IMR-90 (cell line): Measurements from ENCODE around the gene SELENOM. TPM values are rescaled to one million over a fixed set of nuclear protein-coding genes. Genes with fewer than 3 reads are reported as not detected.

ENCODE experiments used
- ATAC-seq: fragments of 200-7000 bp; cut with Tn5 transposase; 2 replicates; pipeline ENCODE4 v1.9.1; 2020; ENCODE audit warnings: low read depth, mild to moderate bottlenecking, moderate library complexity
- BruUV-seq: library from RNA; stranded (reverse); fragments of 400-500 nt; replicated peaks from 2 replicates; lab custom pipeline; 2021; lab: Mats Ljungman, UMichigan
- CTCF ChIA-PET: fragments of 300-600 bp; formaldehyde crosslinking; extraction: SDS; loops from one replicate; lab custom pipeline; 2021; ENCODE audit warnings: antibody characterized with exemption; lab: Yijun Ruan, JAX
- POLR2A ChIA-PET: fragments of 300-600 bp; sonication (Branson Sonifier 250); formaldehyde crosslinking; loops from one replicate; lab custom pipeline; 2022; ENCODE audit warnings: antibody characterized with exemption; ENCODE audit not compliant: unreplicated experiment; lab: Charles Lee
- DNase-seq: peaks from one replicate; pipeline ENCODE4 v3.0.0; 2013
- H2AFZ ChIP-seq: replicated peaks from 2 replicates; pipeline ENCODE3; 2013; ENCODE audit warnings: low read length, mild to moderate bottlenecking; ENCODE audit not compliant: poor library complexity
- H2AK5ac ChIP-seq: 2 replicates; pipeline ENCODE4 v1.6.1; 2013; ENCODE audit warnings: low read depth, low read length, inconsistent platforms
- H2AK9ac ChIP-seq: replicated peaks from 2 replicates; pipeline ENCODE3; 2013; ENCODE audit warnings: mild to moderate bottlenecking, low read depth, low read length, moderate library complexity; ENCODE audit not compliant: poor library complexity
- H2BK120ac ChIP-seq: 2 replicates; pipeline ENCODE4 v1.6.1; 2013; ENCODE audit warnings: low read depth, low read length, inconsistent platforms
- H2BK15ac ChIP-seq: 3 replicates; pipeline ENCODE4 v1.6.1; 2013; ENCODE audit warnings: low read depth, low read length, inconsistent platforms
- H2BK20ac ChIP-seq: 2 replicates; pipeline ENCODE4 v1.6.1; 2013; ENCODE audit warnings: low read depth, mild to moderate bottlenecking, inconsistent platforms, low read length, moderate library complexity
- H2BK5ac ChIP-seq: 2 replicates; pipeline ENCODE4 v1.6.1; 2013; ENCODE audit warnings: mild to moderate bottlenecking, low read depth, low read length, inconsistent platforms; ENCODE audit not compliant: poor library complexity, severe bottlenecking
- H3K14ac ChIP-seq: replicated peaks from 2 replicates; pipeline ENCODE4 v1.6.1; 2013; ENCODE audit warnings: low read depth, low read length, inconsistent platforms
- H3K18ac ChIP-seq: 2 replicates; pipeline ENCODE4 v1.6.1; 2013; ENCODE audit warnings: low read depth, low read length, control low read depth
- H3K23ac ChIP-seq: 2 replicates; pipeline ENCODE4 v1.6.1; 2013; ENCODE audit warnings: low read depth, low read length, inconsistent platforms
- H3K27ac ChIP-seq: 2 replicates; pipeline ENCODE4 v1.5.1; 2013; ENCODE audit warnings: mild to moderate bottlenecking, control low read depth, low read length; ENCODE audit not compliant: insufficient read depth
- H3K27me3 ChIP-seq: 2 replicates; pipeline ENCODE4 v1.6.1; 2013; ENCODE audit warnings: low read length; ENCODE audit not compliant: control insufficient read depth, insufficient read depth
- H3K36me3 ChIP-seq: 2 replicates; pipeline ENCODE4 v1.6.1; 2013; ENCODE audit warnings: low read length, mixed read lengths; ENCODE audit not compliant: control insufficient read depth, insufficient read depth
- H3K4ac ChIP-seq: 2 replicates; pipeline ENCODE4 v1.6.1; 2013; ENCODE audit warnings: low read depth, low read length, inconsistent platforms
- H3K4me1 ChIP-seq: 2 replicates; pipeline ENCODE4 v1.6.1; 2013; ENCODE audit warnings: low read length, mixed read lengths; ENCODE audit not compliant: control insufficient read depth, insufficient read depth
- H3K4me2 ChIP-seq: 2 replicates; pipeline ENCODE4 v1.6.1; 2013; ENCODE audit warnings: low read depth, mild to moderate bottlenecking, control low read depth, low read length, moderate library complexity
- H3K4me3 ChIP-seq: 2 replicates; pipeline ENCODE4 v1.5.1; 2013; ENCODE audit warnings: low read depth, mild to moderate bottlenecking, control low read depth, low read length, moderate library complexity; ENCODE audit not compliant: insufficient read depth
- H3K56ac ChIP-seq: 2 replicates; pipeline ENCODE4 v1.6.1; 2013; ENCODE audit warnings: low read length, inconsistent platforms; ENCODE audit not compliant: insufficient read depth; ENCODE audit errors: extremely low read depth
- H3K79me1 ChIP-seq, 2 experiments: 2 replicates each; pipeline ENCODE4 v1.6.1; 2013; ENCODE audit warnings: low read length in 2 of 2, inconsistent platforms in 1 of 2, low read depth in 1 of 2
- H3K9ac ChIP-seq: 2 replicates; pipeline ENCODE4 v1.6.1; 2013; ENCODE audit warnings: low read depth, low read length, control low read depth
- H3K9me1 ChIP-seq: 2 replicates; pipeline ENCODE4 v1.6.1; 2013; ENCODE audit warnings: low read length, inconsistent platforms; ENCODE audit not compliant: insufficient read depth
- H3K9me3 ChIP-seq: 2 replicates; pipeline ENCODE4 v1.6.1; 2013; ENCODE audit warnings: low read length; ENCODE audit not compliant: control insufficient read depth, insufficient read depth
- H4K20me1 ChIP-seq: 2 replicates; pipeline ENCODE4 v1.6.1; 2013; ENCODE audit warnings: low read length, inconsistent platforms; ENCODE audit not compliant: insufficient read depth
- H4K5ac ChIP-seq: 2 replicates; pipeline ENCODE4 v1.6.1; 2013; ENCODE audit warnings: mild to moderate bottlenecking, low read depth, low read length, control low read depth
- H4K8ac ChIP-seq, 2 experiments: 2 replicates each; pipeline ENCODE4 v1.6.1; 2013; ENCODE audit warnings: low read depth in 2 of 2, low read length in 2 of 2, control low read depth in 1 of 2, inconsistent platforms in 1 of 2
- H4K91ac ChIP-seq: 2 replicates; pipeline ENCODE4 v1.6.1; 2013; ENCODE audit warnings: low read depth, low read length, inconsistent platforms; ENCODE audit not compliant: insufficient read depth
- CHD1 ChIP-seq: IDR thresholded peaks from 2 replicates; pipeline ENCODE4 v1.6.1; 2012; ENCODE audit warnings: low read depth, low read length, improper control_type of control experiment
- RCOR1 ChIP-seq: IDR thresholded peaks from 2 replicates; pipeline ENCODE4 v1.6.1; 2012; ENCODE audit warnings: mild to moderate bottlenecking, low read length, improper control_type of control experiment; ENCODE audit not compliant: insufficient replicate concordance
- WGBS, 2 experiments: methylation state at CpG; one replicate each; pipeline versions ENCODE4 v1.1.5 to v1.1.7; 2013; ENCODE audit warnings: missing lambda C conversion rate in 2 of 2; ENCODE audit not compliant: insufficient read length in 1 of 2; ENCODE audit errors: extremely low coverage in 2 of 2; 5-methylcytosine and 5-hydroxymethylcytosine counted together
- dilution Hi-C: fragments of 300-500 bp; cut with HindIII; formaldehyde crosslinking; loops from one replicate; pipeline ENCODE4 v1.14.3; 2018; ENCODE audit warnings: low sequenced_read_pairs; ENCODE audit not compliant: unreplicated experiment
- in situ Hi-C: fragments of 300-500 bp; cut with MboI; formaldehyde crosslinking; loops from 3 replicates; pipeline ENCODE4 v1.14.3; 2019; ENCODE audit warnings: low sequenced_read_pairs, inconsistent platforms, mixed read lengths
- intact Hi-C: fragments of 100-400 bp; cut with micrococcal nuclease; formaldehyde crosslinking; loops from 2 replicates; pipeline ENCODE4 v1.10.0; 2022
- polyA plus RNA-seq, 3 experiments: library from polyadenylated mRNA; depleted of rRNA; stranded (reverse); fragments of >200 nt; gene quantifications; 2 replicates each; pipeline ENCODE4 v1.2.3, GENCODE V29; 2012; ENCODE audit warnings: low replicate concordance in 1 of 3
- total RNA-seq: library from RNA; depleted of rRNA; stranded (reverse); fragments of >200 nt; gene quantifications from 2 replicates; pipeline ENCODE4 v1.2.3, GENCODE V29; 2012
- TF ChIP-seq, protein P1 (sequence below): fragments of 150-350 bp; IDR thresholded peaks from 2 replicates; pipeline ENCODE4 v1.6.1; 2016; ENCODE audit warnings: low read depth, mild to moderate bottlenecking, low read length, moderate library complexity, borderline replicate concordance

Gene SELENOM
- total and polyA plus RNA-seq, 2 of the 4 experiments (the other 2 are of a cell fraction) = 46.2 to 270 TPM

DNA sequence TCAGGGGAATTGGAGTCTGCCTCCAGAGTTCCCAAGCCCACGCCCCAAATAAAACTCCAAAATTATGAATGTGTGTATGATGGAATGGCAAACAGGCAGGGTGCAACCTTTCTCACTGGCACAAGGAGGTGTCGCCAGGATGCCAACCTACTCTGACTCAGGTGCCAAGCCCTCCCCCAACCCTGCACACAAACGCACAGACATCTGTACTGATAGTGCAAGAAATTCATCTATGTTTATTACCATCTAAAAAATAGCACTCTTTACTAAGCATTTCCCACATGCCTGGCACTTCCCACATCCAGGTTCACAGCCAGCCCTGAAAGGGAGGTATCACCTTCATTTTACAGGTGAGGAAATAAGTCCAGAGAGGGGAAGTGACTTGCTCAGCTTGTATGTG is 31.7 kb upstream of the SELENOM start:
- intact Hi-C loops = no loop called here
- no peak overlapping the region for H2AFZ ChIP-seq
- H2AK5ac ChIP-seq = no peak overlapping the region
- H3K18ac ChIP-seq = no peak overlapping the region
- no peak overlapping the region for H3K14ac ChIP-seq
- H3K4me3 ChIP-seq = no peak overlapping the region
- H3K27ac ChIP-seq = no peak overlapping the region
- ChIA-PET POLR2A (no interaction called here), CTCF (no interaction called here)
- no peak overlapping the region for H4K91ac ChIP-seq
- H2AK9ac ChIP-seq = no peak overlapping the region
- H4K5ac ChIP-seq = no peak overlapping the region
- ATAC-seq = no peak
- H3K4ac ChIP-seq = no peak overlapping the region
- no peak overlapping the region for H2BK20ac ChIP-seq
- H3K4me2 ChIP-seq = no peak overlapping the region
- WGBS, 2 experiments = no CpG with 5 or more reads among the region's 3 CpGs
- H4K20me1 ChIP-seq = no peaks in the 10 kb centered on the region
- H3K9me3 ChIP-seq = no peaks in the 10 kb centered on the region
- H3K79me1 ChIP-seq = no peaks in the 10 kb centered on the region
- H4K8ac ChIP-seq = no peak overlapping the region
- no peak for DNase-seq
- no peak overlapping the region for H3K56ac ChIP-seq
- no peaks in the 10 kb centered on the region for H3K4me1 ChIP-seq
- H2BK120ac ChIP-seq = no peak overlapping the region
- H3K36me3 ChIP-seq = no peaks in the 10 kb centered on the region
- no peak overlapping the region for H3K9ac ChIP-seq
- no peak overlapping the region for H2BK5ac ChIP-seq
- TF ChIP-seq, protein P1, sequence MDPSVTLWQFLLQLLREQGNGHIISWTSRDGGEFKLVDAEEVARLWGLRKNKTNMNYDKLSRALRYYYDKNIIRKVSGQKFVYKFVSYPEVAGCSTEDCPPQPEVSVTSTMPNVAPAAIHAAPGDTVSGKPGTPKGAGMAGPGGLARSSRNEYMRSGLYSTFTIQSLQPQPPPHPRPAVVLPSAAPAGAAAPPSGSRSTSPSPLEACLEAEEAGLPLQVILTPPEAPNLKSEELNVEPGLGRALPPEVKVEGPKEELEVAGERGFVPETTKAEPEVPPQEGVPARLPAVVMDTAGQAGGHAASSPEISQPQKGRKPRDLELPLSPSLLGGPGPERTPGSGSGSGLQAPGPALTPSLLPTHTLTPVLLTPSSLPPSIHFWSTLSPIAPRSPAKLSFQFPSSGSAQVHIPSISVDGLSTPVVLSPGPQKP = no peak
- no peak for TF ChIP-seq CHD1
- TF ChIP-seq RCOR1 = no peak
- dilution Hi-C loops = no loop called here
- in situ Hi-C loops = no loop called here
- peaks cover 29% of the 10 kb centered on the region for H3K27me3 ChIP-seq
- no TSS peak for BruUV-seq
- no peak overlapping the region for H3K23ac ChIP-seq
- no peak overlapping the region for H2BK15ac ChIP-seq
- H3K9me1 ChIP-seq = 0 out of 2 replicates have a peak, but pooled peaks cover 5% of the 10 kb centered on the region
